GM18868 (cell line): Measurements from ENCODE around the gene ARHGDIB.
A peak's percentile ranks its signal among the peaks of the same experiment; 100 is the strongest.

Source experiments
- ATAC-seq: cut with Tn5 transposase; IDR thresholded peaks from one replicate; pipeline ENCODE4 v1.9.1; 2021; ENCODE audit warnings: mild to moderate bottlenecking, moderate library complexity; ENCODE audit not compliant: unreplicated experiment

The ARHGDIB gene

GRCh38 chr12:14934511-14934910 is 26.9 kb downstream of the ARHGDIB start:
- ATAC-seq = no peak

- no peak for ATAC-seq
Observed at GRCh38 chr12:14931791-14932560, 29.4 kb downstream of the ARHGDIB start.

- no peak for ATAC-seq
Observed at GRCh38 chr12:14931359-14931758, 30.0 kb downstream of the ARHGDIB start.

- ATAC-seq = no peak
Observed at GRCh38 chr12:14930299-14930698, 31.1 kb downstream of the ARHGDIB start.

GRCh38 chr12:14928931-14929330 is 32.5 kb downstream of the ARHGDIB start:
- ATAC-seq = no peak

GRCh38 chr12:14927267-14927666 is 34.1 kb downstream of the ARHGDIB start:
- no peak for ATAC-seq

- no peak for ATAC-seq
Observed at GRCh38 chr12:14924541-14924940, 36.9 kb downstream of the ARHGDIB start.

- no peak for ATAC-seq
Observed at GRCh38 chr12:14923944-14924343, 37.5 kb downstream of the ARHGDIB start.

- ATAC-seq = no peak
Observed at GRCh38 chr12:14921218-14921617, 40.2 kb downstream of the ARHGDIB start.

GRCh38 chr12:14920475-14921126 is 40.8 kb downstream of the ARHGDIB start:
- no peak for ATAC-seq

GRCh38 chr12:14919455-14919854 is 41.9 kb downstream of the ARHGDIB start:
- ATAC-seq = no peak

GRCh38 chr12:14915736-14916135 is 45.7 kb downstream of the ARHGDIB start:
- no peak for ATAC-seq

GRCh38 chr12:14913381-14913781 is 48.0 kb downstream of the ARHGDIB start:
- ATAC-seq = no peak

- no peak for ATAC-seq
Observed at GRCh38 chr12:14911131-14911530, 50.3 kb downstream of the ARHGDIB start.

- no peak for ATAC-seq
Observed at GRCh38 chr12:14910090-14910915, 51.1 kb downstream of the ARHGDIB start.

- no peak for ATAC-seq
Observed at GRCh38 chr12:14907953-14908352, 53.4 kb downstream of the ARHGDIB start.

GRCh38 chr12:14906114-14906513 is 55.3 kb downstream of the ARHGDIB start:
- ATAC-seq = no peak

- ATAC-seq = no peak
Observed at GRCh38 chr12:14905269-14906004, 56.0 kb downstream of the ARHGDIB start.

- ATAC-seq = no peak
Observed at GRCh38 chr12:14904854-14905253, 56.5 kb downstream of the ARHGDIB start.

GRCh38 chr12:14903386-14904098 is 57.9 kb downstream of the ARHGDIB start:
- peak; percentile 69 for ATAC-seq
